Measurements from ENCODE around the gene PICALM.
"Not testable (repeated sequence)": the region's sequence is repeated elsewhere in the genome, so short reads cannot be mapped to it uniquely, and the experiment has no call there.

PICALM gene

GRCh38 chr11:85939099-85940015 is 129.5 kb downstream of the PICALM start:
- DNase-seq (ENCODE audit: low spot score): no peak
- in situ Hi-C loops (cut with MboI; ENCODE audit: low pct_unique_long_range_greater_than_20kb, low sequenced_read_pairs, unreplicated experiment): loop anchor here (10.0 kb wide), 1 partner anchor 355 kb away; no protein-coding TSS in a partner anchor
- no peak for TF ChIP-seq CTCF (IDR thresholded peaks at IDR 0.05; ENCODE audit: extremely low read depth, insufficient read depth, missing control alignments)

- no peak for DNase-seq (ENCODE audit: low spot score)
- in situ Hi-C loops (cut with MboI; ENCODE audit: low pct_unique_long_range_greater_than_20kb, low sequenced_read_pairs, unreplicated experiment): no loop called here
- TF ChIP-seq CTCF (IDR thresholded peaks at IDR 0.05; ENCODE audit: extremely low read depth, insufficient read depth, missing control alignments): no peak
Measured at GRCh38 chr11:85937835-85938234, 131.0 kb downstream of the PICALM start.

GRCh38 chr11:85935751-85936150 is 133.1 kb downstream of the PICALM start:
- in situ Hi-C loops (cut with MboI; ENCODE audit: low pct_unique_long_range_greater_than_20kb, low sequenced_read_pairs, unreplicated experiment): no loop called here
- DNase-seq (ENCODE audit: low spot score): no peak
- no peak for TF ChIP-seq CTCF (IDR thresholded peaks at IDR 0.05; ENCODE audit: extremely low read depth, insufficient read depth, missing control alignments)

GRCh38 chr11:85934596-85935169 is 134.2 kb downstream of the PICALM start:
- in situ Hi-C loops (cut with MboI; ENCODE audit: low pct_unique_long_range_greater_than_20kb, low sequenced_read_pairs, unreplicated experiment): no loop called here
- TF ChIP-seq CTCF (IDR thresholded peaks at IDR 0.05; ENCODE audit: extremely low read depth, insufficient read depth, missing control alignments): no peak
- DNase-seq (ENCODE audit: low spot score): no peak

GRCh38 chr11:85930879-85931366 is 138.0 kb downstream of the PICALM start:
- TF ChIP-seq CTCF (IDR thresholded peaks at IDR 0.05; ENCODE audit: extremely low read depth, insufficient read depth, missing control alignments): no peak
- in situ Hi-C loops (cut with MboI; ENCODE audit: low pct_unique_long_range_greater_than_20kb, low sequenced_read_pairs, unreplicated experiment): no loop called here
- no peak for DNase-seq (ENCODE audit: low spot score)

GRCh38 chr11:85926653-85927214 is 142.2 kb downstream of the PICALM start:
- in situ Hi-C loops (cut with MboI; ENCODE audit: low pct_unique_long_range_greater_than_20kb, low sequenced_read_pairs, unreplicated experiment); DNase-seq (ENCODE audit: low spot score): not testable (repeated sequence)
